ENCODE measurements around the gene S100B.

- TF ChIP-seq CTCF (IDR thresholded peaks at IDR 0.05) (no peak), POLR2A (IDR thresholded peaks at IDR 0.05) (no peak)
These were observed 16.7 kb upstream of the S100B start for GRCh38 chr21:46621457-46622182.

Measured in Peyer's patch (tissue), 4 donors.